DOHH2 (cell line): ENCODE data around the gene ALG5.

Experiments
- CTCF ChIP-seq: fragments of 200-600 bp; sonication (generic); IDR thresholded peaks from one replicate; pipeline ENCODE4 v1.5.1; 2014; ENCODE audit warnings: antibody characterized with exemption, mild to moderate bottlenecking, low read depth, low read length; ENCODE audit not compliant: poor library complexity, severe bottlenecking
- EZH2phosphoT487 ChIP-seq: fragments of 200-600 bp; sonication (generic); IDR thresholded peaks from 2 replicates; pipeline ENCODE4 v1.6.1; 2017; ENCODE audit warnings: borderline replicate concordance, mild to moderate bottlenecking, antibody characterized with exemption, low read length, moderate library complexity, mixed read lengths

- TF ChIP-seq CTCF (no peak), EZH2phosphoT487 (no peak)
Observed at GRCh38 chr13:36973621-36974295, 25.4 kb downstream of the ALG5 start.
